ENCODE results near the gene P2RY6. TPM values are rescaled to one million over a fixed set of nuclear protein-coding genes. Genes with fewer than 3 reads are reported as not detected.

The P2RY6 gene
- polyA plus RNA-seq, 3 donors = 0.81 to 1.1 (median 0.94) TPM

DNA sequence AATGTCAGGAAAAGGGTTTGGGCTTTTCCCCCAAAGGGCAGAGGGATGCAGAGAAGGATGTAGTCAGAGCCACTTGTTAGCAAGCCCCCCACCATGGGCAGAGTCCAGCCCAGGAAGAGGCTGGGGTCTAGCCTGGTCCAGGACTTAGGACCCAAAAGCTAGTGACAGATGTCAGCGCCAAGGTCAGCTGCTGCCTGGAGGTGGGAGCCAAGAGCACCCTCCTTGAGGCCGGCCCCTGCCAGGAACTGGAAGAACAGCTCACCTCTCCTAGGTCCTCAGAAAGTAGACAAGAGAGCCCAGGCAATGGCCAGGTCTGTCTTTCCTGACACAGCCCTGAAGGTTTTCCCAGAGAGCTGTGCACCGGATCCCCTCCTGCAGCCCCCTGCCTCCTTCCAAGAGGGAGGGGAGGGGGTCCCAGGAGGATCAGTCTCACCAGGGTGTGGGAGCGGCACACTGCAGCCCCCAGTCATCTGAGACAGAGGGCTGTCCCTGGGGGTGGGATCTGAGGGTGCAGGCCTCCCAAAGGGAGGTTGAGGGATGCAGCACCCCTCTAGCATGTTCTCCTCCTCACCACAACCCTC, 21.3 kb downstream of the P2RY6 start:
- no peak for DNase-seq (ENCODE audit: low read depth in 3 of 3, low spot score in 2 of 3)

DNA sequence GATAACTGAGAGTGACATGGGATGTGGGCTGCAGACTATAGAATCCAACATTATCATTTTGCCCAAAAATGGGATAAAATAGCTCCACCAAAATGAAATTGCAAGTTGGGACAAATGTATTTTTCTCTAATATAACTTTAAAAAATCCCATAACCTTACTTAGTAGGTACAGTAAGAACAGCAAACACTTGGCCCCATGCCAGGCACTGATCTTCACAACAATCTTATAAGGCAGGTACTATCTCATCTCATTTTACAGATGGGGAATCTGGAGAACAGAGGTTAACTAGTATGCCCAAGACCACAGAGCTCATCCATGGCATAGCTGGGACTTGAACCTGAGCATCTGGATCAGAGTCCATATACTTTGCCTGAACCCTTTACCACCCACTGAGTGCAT, 22.5 kb downstream of the P2RY6 start:
- DNase-seq (ENCODE audit: low read depth in 3 of 3, low spot score in 2 of 3) = no peak

DNA sequence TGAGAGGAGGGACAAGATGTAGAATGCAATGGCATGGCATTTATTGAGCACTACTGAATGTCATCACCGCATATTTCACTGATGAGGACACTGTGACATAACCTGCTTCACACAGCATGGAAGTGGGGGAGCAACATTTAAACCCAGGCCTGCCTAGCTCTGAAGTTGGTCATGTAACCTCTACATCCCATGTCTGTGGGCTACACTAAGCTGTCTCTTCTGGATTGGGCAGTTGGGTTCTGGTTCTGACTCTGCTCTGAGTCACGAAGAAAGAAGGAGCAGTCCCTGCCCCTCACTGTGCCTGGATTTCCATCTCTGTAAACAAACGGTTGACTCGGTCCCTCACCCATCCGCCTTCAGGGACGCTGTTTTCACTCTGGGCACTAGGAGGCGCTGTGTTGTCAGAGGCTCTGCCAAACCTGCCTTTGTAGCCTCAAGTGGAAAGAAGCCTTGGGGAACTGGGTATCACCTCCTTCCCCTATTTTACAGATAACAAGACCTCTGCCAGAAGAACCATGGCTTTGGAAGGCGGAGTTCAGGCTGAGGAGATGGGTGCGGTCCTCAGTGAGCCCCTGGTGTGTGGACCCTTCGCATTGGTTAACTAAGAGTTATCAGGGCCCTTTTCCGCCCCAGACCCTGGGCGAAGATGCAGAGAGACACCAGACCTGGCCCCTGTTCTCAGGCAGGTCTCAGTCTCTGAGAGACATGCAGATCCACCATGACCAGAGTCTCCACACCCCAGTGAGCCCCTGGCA, 23.3 kb downstream of the P2RY6 start:
- peak in 2 of 3 donors; percentile 32 to 67 for DNase-seq (ENCODE audit: low read depth in 3 of 3, low spot score in 2 of 3)

GRCh38 chr11:73295996-73296318, 23.8 kb downstream of the P2RY6 start:
- no peak for DNase-seq (ENCODE audit: low read depth in 3 of 3, low spot score in 2 of 3)

GRCh38 chr11:73296501-73297230, 24.5 kb downstream of the P2RY6 start:
- DNase-seq (ENCODE audit: low read depth in 3 of 3, low spot score in 2 of 3) = no peak

GRCh38 chr11:73297231-73297590, 25.1 kb downstream of the P2RY6 start:
- DNase-seq (ENCODE audit: low read depth in 3 of 3, low spot score in 2 of 3) = no peak

- no peak for DNase-seq (ENCODE audit: low read depth in 3 of 3, low spot score in 2 of 3)
Observed at GRCh38 chr11:73297702-73298101, 25.6 kb downstream of the P2RY6 start.

DNA sequence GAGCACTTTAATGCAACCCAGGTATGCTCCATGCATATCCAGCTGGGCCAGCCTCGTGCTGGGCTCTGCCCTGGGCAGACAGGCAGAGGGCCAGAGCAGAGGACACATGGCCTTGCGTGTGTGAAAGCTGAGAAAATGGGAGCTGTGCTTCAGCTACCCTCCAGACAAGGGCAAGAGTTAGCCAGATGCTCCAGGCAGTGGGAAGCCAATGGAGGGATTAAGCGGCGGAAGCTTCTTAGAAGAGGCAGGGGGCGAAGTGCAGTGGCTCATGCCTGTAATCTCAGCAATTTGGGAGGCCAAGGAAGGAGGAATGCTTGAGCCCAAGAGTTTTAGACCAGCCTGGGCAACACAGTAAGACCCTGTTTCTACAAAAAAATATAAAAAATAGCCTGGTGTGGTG, 26.1 kb downstream of the P2RY6 start:
- no peak for DNase-seq (ENCODE audit: low read depth in 3 of 3, low spot score in 2 of 3)

- DNase-seq (ENCODE audit: low read depth in 3 of 3, low spot score in 2 of 3) = no peak
Observed at GRCh38 chr11:73299751-73300150, 27.6 kb downstream of the P2RY6 start.

DNA sequence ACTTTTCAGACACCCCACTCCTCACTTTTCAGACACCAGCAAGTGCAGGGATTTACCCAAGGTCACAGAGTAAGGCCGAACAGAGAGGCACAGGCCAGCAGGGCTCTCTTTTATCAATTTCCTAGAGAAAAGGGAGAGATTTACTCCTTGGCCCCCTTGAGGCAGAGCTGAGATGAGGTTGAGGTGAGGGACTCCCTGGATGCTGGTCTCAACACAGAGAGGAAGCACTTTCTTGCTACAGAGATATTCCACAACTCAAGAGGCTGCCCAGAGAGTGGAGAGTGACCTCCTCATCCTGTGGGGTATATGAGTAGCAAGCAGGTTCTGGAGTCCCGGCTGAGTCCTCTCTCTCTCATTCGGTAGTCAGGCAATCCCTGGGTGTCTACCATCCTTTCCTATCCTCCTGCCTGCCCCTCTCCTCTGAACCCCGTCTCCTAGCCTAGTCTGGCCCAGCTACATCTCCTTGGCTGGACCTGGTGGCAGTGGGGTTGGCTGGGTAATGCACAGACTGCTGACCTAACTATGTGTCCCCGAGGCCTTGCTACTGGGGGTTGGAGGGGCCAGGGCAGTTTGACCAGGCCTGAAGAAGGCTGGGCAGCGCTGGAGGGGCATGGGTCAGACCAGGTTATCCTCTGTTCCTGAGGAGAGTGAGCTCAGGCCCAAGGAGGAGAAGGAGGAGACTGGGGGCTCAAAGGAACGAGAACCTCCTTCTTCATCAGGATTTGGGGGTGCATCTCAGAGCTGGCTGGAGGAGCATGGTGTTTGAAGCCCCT, 34.1 kb downstream of the P2RY6 start:
- DNase-seq (ENCODE audit: low read depth in 3 of 3, low spot score in 2 of 3) = no peak

- no peak for DNase-seq (ENCODE audit: low read depth in 3 of 3, low spot score in 2 of 3)
Observed at GRCh38 chr11:73306977-73307322, 34.8 kb downstream of the P2RY6 start.

DNA sequence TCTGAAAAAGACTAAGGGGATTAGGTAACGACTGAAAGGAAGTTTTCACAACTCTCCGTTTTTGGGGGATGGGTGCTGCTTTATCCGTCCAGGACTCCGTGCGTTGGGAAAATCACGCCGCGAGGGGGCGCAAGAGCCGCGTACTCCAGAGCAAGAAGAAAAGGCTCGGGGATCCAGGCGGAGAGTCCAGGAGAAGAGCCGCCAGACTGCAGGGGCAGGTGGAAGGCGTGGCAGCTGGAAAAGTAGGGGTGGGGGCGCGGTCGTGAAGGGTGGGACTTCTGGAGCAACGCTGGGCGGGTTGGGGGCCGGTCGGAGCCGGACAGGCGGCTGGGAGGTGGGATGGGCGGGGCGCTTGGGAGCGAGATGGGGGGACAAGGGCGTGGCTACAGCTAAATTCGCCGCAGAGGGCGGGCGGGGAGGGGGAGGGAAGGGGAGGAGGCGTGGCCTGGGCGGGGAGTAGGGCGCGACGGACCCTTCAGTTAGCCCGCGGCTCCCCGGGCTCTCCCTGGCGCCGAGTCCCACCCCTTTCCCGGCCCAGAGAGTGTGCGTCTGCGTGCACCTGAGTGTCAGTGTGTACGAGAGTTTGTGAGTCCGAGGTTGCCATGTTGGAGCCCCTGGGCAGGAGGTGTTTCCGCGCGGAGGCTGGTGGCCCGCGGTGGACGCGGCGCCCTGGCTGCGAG, 35.3 kb downstream of the P2RY6 start:
- peak in 2 of 3 donors; percentile 95 to 97 for DNase-seq (ENCODE audit: low read depth in 3 of 3, low spot score in 2 of 3)

DNA sequence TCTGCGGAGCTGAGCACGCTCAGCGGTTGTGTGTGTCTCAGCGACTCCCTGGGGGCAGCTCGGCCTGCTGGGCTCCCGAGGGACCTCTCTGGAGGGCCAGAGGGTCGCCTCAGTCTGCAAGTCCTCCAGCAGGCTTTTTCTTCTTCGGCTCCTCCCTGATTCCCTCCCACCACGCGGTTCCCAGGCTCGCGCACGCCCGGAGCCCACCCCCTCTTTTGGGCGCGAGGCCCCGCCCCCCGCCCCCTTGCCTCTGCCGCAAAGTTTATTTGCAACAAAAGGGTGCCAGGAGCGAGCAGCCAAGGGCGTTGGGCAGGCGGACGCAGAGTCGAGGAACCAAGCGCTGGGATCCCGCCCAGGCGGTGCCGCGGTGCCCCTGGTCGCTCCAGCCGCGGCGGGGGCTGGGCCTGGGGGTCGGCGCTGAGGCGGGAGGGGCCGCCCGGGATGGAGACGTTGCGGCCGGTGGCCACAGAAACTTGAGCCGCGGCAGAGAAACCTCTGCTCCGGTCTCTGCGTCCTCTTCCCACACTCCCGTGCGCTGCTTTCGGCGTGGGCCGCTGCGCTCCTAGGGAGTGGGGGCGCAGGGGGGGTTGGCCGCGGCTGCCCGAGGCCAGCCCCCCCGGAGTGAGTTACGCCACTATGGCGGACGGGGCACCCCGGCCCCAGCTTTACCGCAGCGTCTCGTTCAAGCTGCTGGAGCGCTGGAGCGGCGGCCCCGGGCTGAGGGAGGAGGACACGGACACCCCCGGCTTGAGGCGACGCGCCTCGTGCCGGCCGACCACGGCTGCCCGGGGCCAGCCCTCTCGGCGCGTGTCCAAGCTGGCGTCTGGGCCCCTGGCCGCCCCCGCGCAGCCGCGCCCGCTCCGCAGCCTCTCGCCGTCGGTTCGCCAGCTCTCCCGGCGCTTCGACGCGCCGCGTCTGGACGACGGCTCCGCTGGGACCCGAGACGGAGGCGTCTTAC, 36.1 kb downstream of the P2RY6 start, which contains the start of gene ARHGEF17:
TSS of gene ARHGEF17 (plus strand) at position 274 of the 958 bp plus-strand sequence. CDS start at position 637, 363 bp downstream.
- no peak for DNase-seq (ENCODE audit: low read depth in 3 of 3, low spot score in 2 of 3)

GRCh38 chr11:73308961-73309919, 37.1 kb downstream of the P2RY6 start:
- no peak for DNase-seq (ENCODE audit: low read depth in 3 of 3, low spot score in 2 of 3)

DNA sequence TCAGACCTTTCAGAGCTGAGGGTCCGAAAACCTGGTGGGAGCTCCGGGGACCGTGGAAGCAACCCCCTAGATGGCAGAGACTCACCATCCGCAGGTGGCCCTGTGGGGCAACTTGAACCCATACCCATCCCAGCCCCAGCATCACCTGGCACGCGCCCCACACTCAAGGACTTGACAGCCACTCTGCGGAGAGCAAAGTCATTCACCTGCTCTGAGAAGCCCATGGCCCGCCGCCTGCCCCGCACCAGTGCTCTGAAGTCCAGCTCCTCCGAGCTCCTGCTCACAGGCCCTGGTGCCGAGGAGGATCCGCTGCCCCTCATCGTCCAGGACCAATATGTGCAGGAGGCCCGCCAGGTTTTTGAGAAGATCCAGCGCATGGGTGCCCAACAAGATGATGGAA, 37.9 kb downstream of the P2RY6 start:
- no peak for DNase-seq (ENCODE audit: low read depth in 3 of 3, low spot score in 2 of 3)

- DNase-seq (ENCODE audit: low read depth in 3 of 3, low spot score in 2 of 3) = no peak
Observed at GRCh38 chr11:73310661-73311393, 38.7 kb downstream of the P2RY6 start.

DNA sequence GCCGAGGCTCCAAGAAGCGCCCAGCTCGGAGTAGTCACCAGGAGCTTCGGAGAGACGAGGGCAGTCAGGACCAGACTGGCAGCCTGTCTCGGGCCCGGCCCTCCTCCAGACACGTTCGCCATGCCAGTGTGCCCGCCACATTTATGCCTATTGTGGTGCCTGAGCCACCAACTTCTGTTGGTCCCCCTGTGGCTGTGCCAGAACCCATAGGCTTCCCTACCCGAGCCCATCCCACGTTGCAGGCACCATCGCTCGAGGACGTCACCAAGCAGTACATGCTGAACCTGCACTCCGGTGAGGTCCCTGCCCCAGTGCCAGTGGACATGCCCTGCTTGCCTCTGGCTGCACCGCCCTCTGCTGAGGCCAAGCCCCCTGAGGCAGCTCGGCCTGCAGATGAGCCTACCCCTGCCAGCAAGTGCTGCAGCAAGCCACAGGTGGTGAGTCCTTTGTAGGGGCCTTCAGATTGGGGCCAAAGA, 39.3 kb downstream of the P2RY6 start:
- no peak for DNase-seq (ENCODE audit: low read depth in 3 of 3, low spot score in 2 of 3)

DNA sequence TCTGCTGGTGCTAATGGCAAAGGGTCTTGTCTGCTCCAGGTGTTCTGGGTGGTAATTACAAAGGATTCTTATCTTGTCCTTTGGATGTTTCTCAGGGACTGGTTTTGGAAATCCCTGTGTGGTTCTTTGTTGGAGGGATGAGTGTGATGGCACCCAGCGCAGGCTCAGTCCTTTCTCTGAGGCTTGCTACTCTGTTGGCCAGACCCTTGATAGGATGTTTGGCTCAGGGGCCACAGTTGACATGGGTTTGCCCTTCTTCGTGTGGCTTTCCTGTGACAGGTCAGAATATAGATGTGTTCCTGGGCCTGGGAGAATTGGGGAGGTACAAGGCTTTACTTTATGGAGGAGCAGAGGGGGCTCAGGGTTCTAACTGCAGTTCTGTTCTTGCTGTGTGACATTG, 39.9 kb downstream of the P2RY6 start:
- no peak for DNase-seq (ENCODE audit: low read depth in 3 of 3, low spot score in 2 of 3)
